ENCODE measurements around the gene COL23A1.
"Not testable (repeated sequence)": the region's sequence is repeated elsewhere in the genome, so short reads cannot be mapped to it uniquely, and the experiment has no call there.

Gene COL23A1

DNA sequence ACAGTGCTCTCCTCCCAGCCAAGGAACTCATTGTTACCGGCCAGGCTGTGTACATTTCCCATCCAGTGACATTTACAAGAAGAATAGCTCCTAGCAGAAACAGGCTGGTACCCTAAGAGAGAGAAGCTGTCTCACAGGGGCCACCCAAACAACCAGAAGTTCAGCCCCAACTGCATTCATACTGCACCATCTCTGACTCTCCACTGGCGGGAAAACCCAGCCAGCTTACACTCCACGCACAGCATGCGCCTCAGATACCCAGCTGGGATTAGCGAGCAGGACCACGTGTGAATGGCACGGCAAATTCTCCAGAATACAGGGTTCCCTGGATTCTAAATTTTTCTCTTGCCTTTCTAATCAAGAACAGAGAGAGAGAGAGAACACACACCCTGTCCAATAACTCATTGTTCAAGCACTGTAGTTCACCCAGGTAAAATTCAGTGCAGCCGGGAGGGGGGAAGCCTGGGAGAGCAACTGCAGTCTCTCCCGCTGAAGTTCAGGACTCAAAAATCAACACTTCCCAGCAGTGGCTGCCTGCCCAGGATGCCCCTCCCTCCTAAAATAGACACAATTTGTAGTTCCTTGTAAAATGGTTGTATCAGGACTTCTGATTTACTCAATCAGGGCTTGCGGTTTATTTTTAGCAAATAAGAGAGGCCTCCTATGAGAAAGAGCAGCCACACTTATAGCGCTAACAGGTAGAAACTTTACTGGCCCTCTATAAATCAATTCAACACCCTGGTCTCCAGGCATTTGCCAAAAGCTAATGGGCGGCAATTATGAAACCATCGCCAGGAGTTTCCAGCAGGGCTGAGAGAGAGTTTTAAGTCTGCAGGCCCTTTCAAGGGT is 2.2 kb downstream of the COL23A1 start:
- DNase-seq = no peak

DNA sequence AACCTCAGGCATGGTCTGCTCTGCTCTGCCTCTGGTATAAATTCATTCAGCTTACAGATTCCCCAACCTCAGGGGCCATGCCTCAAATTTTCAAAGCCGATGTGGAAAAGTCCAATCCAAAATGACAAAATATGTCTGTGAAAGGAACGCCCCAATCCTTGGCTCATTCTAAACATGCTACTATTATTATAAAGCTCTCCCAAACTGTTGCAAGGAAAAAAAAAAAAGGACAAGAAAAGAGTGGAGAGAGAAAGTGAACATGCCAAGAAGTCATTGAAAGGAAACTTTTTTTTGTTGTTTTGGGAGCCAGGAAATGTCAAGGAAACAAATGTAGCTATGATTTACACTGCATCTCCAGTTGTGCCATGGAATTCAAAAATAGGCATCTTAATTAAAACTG is 3.8 kb downstream of the COL23A1 start:
- no peak for DNase-seq

DNA sequence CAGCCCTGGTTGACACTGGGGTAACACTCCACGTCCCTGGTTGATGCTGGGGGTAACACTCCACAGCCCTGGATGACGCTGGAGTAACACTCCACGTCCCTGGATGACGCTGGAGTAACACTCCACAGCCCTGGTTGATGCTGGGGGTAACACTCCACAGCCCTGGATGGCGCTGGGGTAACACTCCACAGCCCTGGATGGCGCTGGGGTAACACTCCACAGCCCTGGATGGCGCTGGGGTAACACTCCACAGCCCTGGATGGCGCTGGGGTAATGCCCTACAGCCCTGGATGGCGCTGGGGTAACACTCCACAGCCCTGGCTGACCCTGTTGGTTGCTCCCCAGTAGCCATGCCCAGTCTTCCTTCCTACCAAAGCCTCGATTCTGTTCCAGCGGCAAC is 4.8 kb downstream of the COL23A1 start:
- not testable (repeated sequence) for DNase-seq

DNA sequence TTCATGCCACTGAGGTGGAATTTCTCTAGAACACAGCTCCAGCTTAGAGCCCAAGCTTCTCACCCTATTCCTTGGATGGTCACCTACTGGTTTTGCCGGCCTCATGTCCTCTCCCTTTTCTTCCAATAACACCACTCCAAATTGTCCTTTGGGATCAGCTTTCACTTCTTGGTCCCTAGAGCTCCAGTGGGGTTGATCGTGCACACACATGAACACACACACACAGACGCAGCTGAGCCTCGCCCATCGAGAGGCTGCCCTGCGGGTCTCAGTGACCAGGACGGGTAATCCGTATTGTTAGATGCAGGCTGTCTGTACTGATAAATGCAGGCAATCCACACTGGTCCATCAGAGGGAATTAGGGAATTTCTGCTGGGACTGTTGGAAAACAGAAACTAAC is 6.9 kb downstream of the COL23A1 start:
- DNase-seq = no peak

DNA sequence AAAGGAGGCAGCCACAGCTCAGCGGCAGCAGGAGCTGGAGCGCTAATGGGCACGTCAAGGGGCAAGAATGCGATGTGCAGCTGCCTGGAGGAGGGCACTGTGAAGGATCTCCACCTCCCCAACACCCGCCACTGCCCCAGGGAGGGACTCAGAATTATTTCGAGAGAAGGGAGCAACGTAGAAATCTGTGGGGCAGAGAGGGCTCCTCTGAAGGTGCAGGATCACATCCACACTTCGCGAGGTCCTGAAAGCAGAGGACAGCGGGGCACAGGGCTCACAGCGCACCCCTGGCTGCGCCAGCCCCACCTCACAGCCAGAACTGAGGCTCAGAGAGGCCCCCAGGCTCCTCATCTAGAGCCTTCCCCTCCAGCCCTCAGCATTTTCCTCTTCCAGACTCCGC is 7.9 kb downstream of the COL23A1 start:
- DNase-seq = no peak

DNA sequence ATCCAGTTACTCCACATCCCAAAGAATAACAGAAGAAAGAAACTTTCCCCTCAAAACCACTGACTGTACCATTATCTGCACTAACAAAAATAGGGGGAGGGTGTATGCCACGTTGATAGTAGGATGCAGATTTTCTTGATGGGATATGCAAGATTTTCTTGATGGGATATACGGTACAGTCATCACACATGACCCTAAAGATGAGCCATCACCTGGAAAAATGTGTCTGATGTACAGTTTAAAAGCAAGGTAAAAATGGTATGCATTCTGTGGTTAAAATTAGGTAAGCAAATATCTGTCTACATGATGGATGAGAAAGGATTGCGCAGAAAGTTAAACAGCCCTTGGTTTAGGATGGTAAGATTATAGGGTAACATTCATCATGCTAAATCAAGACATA is 8.6 kb downstream of the COL23A1 start:
- DNase-seq = no peak

DNA sequence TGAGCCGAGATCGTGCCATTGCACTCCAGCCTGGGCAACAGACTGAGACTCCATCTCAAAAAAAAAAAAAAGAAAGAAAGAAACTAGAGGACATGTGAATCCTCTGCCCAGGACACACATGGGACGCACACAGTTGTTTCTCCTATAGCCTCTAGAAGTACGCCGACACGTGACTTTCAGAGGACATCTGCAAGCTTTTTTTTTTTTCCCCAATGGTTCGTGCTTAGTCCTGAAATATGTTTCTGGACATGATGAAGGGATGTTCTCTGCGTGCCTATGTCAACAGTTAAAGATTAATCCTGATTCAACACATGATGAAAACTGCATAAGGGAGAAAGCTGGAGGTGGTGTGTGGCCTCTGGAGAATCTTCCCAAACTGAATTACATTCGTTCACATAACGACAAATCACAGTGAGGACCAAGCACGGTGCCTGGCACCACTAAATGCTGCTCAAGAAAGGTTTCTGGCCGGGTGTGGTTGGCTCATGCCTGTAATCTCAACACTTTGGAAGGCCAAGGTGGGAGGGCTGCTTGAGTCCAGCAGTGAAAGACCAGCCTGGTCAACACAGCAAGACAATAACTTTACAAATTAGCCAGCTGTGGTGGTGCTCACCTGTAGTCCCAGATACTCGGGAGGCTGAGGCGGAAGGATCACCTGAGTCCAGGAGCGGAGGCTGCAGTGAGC is 9.8 kb downstream of the COL23A1 start:
- DNase-seq = no peak

DNA sequence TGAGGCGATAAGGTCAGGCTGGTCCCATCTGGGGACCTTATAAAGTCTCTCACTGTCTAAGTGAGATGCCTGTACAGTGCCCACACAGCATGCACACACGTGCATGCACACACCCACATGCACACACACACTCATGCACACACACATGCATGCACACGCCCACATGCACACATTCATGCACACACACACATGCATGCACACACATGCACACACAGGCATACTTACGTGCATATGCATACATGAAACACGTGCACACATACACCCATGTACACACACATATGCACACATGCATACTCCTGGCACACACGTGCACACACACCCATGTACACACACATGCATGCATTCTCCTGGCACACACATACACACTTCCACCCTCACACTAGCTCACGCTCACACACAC is 12.2 kb downstream of the COL23A1 start:
- DNase-seq = no peak

DNA sequence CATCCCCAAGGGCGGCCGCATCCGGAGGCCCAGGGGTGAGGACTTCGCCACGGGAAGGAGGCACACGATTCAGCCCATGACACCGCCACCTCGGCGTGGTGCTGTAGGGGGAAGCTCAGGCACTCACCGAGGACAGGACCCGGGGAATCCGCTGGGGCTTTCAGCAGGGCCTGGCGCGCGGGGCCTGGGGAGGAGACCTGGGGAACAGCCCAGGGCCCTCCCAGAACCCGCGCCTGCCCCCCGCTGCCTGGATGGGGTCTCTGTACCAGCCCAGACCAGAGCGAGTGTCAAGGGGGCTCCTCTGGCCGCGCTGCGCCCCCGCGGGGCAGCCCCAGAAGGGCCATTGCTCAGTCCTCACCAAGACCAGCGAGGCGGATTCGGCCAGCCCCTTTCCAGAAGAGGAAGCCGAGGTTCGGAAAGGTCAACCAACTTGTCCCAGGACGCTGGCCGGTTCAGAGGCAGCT is 12.8 kb downstream of the COL23A1 start:
- DNase-seq = no peak

DNA sequence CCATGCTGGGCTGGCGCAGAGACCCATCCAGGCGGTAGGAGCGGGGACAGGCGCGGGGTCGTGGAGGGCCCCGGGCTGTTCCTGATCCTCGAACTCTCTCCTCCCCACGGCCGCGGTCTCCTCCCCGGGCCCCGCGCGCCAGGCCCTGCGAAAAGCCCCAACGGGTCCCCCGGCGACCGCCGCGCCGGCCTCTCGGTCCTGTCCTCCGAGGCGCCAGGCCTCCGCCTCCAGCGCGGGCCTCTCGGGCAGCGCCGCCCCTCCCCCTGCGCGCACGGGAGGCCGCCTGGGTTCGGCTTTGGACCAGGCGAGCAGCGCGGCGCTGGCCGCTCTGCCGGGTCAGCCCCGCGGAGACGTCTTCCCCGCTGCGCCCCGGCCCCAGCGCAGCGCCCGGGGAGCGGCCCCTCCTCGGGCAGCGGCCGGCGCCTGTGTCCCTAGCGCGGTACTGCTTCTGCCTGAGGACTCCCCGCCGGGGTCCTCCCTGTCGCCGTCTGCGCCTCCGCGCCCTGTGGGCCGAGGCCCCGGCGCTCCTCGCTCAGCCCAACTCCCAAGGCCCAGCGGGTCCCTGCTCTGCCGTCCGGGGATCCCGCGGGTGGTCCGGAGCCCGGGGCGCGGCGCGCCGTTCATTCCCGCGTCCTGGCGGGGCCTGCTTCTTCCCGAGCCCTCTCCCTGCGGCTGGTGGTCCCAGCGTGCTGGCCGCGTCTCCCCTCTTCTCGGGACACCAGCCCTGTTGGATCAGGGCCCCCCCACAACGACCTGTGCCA is 13.4 kb downstream of the COL23A1 start:
- DNase-seq = no peak

DNA sequence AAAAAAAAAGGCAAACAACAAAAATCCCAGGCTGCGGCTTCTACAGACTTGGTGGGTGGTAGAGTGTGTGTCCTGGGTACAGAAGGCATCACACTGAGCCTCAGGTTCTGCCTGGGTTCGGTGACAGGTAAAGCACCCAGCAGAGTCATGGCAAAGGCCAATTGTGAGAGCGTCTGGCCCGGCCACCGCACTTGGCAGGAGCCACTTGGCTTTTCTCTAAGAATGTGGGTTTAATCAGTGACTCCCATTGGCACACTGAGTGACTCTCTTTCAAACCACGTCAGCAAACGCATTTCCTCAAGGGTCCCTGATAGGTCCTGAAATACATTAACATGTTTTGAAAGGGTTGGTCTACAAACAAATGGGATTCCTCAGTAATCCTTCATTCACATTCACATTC is 17.0 kb downstream of the COL23A1 start:
- DNase-seq = no peak

DNA sequence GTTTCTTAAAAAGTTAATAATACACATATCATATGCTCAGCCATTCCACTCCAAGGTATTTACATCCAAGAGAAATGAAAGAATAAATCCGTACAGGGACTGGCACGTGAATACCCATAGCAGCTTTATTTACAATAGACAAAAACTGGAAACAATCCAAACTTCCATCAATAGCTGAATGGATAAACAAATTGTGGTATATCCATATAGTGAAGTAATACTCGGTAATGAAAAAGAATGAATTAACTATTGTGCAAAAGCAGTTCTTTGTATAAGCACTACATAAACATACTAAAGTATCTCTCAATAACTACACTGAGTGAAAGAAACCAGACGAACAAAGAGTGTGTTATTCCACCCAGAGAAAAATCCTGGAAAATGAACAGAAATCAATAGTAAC is 17.6 kb downstream of the COL23A1 start:
- DNase-seq = no peak

DNA sequence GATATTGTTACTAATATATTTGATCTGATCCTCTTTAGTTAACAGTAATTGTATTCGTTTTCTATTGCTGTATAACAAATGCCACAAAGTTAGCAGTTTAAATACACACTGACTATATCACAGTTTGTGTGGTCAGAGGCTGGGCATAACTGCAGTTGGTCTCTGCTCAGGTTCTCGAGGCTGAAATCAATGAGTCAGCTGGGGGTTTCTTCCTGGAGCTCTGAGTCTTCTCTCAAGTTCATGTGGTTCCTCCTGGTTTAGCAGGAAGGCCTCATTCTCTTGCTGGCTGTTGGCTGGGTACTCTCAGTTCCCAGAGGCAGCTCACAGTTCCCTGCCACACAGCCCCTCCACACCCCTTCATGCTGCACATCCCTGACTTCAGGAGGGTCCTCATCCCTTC is 20.7 kb downstream of the COL23A1 start:
- no peak for DNase-seq

DNA sequence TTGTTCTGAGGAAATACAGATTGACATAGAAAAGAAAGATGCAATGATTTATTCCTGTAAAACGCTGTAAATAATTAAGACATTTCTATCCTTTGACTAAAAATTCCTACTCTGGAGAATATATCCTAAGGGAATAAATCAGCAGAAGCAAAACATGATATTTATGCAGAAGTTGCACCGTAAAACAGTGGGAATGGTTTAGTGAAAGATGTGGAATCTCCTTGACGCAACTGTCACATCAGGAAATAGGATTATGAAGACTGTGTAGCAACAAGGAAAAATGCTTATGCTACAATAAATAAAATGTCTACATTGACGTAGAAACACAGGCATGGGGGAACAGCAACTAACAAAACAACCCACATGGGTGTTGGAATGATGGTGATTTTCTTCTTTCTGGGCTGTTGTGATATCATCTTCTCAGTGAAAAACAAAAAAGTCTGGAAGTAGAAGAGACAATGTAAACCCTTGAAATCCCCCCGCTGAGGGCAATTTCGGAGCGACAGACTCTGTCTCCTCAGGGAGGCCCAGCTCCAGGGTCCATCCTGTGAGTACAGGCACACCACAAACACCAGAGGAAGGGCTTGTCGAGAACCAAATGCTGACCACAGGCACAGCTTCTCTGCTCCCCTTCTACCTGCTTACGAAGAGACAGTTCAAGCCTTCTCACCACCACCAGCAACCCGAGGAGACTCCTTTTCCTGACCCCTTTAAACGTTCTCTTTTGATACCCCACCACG is 25.2 kb downstream of the COL23A1 start:
- DNase-seq = no peak

DNA sequence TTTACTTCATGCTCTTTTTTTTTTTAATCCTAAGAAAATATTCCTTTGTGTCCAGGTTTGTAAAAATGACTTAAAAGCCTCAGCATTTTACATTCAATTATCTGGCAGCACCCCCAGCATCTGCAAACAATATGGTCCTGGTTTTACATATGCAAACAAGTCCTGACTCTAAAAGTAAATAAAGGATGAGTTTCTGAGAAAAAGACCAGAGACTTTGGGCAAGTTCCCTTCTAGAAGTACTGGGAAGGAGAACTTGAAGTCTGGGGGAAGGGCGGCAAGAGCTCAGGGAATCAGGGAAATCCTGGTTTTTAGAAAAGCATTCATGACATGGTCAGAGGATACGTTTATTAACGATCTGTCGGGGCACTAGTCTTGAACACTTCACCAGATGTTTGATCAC is 25.8 kb downstream of the COL23A1 start:
- no peak for DNase-seq

DNA sequence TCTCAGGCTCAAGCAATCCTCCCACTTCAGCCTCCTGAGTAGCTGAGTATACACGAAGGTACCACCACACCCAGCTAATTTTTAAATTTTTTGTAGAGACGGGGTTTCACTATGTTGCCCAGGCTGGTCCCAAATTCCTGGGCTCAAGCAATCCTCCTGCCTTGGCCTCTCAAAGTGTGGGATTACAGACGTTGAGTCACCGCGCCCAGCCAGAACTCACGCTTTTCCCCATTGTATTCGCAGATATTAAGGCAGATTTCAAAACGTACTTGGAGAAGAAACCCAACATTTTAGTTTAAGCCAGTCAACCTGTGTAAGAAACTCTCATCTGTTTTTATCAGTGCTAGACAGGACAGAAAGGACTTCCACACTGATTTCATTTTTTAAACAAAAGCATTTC is 26.6 kb downstream of the COL23A1 start:
- DNase-seq = no peak

DNA sequence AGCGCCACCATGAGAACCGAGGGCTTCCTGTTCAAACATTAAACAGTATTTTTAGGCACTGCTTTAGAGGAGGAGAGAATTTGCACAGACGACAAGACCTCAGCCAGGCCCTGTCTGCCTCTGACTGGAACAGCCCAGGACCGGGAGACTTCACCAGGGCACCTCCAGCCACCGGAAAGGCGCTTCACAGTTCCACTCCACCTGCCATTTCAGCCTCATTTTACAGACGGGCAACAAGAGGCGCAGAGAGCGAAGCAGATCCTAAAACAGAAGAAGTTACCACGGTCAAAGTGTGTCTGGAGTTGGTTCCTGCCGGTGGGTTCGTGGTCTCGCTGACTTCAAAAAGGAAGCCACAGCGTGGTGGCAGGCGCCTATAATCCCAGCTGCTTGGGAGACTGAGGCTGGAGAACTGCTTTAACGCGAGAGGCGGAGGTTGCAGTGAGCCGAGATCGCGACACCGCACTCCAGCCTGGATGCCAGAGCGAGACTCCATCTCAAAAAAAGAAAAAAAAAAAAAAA is 28.4 kb downstream of the COL23A1 start:
- DNase-seq = no peak

DNA sequence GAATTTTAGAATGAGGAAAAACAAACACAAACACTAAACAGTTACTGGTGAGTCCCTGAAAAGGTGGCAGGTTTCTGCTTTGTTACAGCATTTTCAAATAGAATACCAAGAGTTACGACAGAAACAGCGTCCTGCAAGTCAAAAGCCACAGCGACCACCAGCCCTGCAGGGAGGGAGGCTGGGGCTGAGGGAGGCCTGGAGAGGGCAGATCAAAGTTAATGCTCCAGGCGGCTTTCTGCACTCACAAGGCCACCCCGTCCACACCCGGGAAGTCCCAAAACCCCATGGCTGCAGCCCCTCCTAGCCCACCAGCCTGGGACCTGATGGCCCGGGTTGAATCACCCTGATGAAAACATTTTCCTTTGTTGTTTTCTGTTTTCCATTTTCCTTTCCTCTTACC is 29.3 kb downstream of the COL23A1 start:
- no peak for DNase-seq

DNA sequence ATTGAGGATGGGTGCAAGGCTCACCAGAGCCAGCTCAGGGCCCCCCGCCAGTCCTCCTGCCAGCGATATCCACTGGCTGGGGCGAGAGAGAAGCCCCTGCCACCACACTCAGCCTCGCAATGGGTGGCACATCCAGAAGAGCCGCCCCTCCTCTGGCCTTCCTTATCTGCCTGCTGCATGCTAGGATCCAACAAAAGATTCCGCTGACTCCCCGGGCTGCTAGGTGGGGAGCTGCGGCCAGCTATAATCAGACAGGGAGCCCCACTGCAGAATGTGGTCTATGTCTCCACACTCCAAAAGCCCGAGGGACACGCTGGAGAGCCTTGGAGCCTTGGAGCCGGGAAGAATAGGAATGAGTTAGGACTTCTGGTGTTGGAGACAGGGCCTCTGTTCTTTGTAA is 32.8 kb downstream of the COL23A1 start:
- no peak for DNase-seq

DNA sequence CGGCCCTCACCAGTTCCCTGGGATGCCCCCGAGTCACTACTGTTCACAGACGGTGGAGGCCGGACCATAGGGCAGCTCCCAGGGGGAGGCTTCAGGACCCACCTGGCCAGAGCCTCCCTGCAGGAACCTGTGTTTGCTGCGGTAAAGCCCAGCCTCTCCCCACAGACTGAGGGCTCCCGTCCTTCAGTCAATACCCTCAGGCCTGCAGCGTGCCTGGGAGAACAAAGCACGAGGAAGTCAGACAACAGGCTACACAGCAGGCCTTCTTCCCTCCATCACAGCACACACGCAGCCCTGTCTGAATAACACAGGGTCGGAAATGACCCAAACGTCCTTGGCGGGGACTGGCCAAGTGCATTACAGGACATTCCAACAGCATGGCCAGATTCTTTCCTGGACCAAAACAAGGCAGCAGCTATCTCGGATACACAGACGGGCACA is 34.4 kb downstream of the COL23A1 start:
- no peak for DNase-seq

DNA sequence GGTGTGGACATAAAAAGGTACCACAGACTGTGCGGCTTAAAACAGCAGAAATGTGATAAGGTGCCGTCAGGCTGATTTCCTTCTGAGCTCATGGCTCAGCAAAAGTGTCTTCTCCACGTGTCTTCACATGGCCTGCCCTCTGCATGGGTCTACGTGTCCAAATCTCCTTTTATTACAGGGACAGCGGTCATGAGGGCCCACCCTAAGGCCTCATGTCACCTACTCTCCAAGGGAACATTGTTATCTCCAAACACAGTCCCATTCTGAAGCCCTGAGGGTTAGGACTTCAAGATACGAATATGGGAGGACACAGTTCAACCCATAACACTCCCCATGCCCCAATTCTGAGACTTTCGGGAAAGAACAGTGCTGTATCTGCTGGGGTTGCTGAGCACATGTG is 35.2 kb downstream of the COL23A1 start:
- no peak for DNase-seq

DNA sequence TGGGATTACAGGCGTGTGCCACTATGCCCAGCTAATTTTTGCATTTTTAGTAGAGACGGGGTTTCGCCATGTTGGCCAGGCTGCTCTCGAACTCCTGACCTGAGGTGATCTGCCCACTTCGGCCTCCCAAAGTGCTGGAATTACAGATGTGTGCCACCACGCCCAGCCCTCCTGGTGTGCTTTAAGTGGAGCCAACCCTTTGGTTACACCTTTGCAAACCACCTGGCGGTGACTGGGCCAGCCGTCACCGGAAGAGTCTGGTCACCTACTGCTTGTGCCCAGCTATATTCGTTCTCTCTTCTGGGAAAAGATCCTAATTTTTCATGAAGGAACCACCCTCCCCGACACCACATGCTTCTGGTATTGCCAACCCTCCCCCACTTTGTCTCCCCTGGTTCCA is 35.9 kb downstream of the COL23A1 start:
- no peak for DNase-seq

DNA sequence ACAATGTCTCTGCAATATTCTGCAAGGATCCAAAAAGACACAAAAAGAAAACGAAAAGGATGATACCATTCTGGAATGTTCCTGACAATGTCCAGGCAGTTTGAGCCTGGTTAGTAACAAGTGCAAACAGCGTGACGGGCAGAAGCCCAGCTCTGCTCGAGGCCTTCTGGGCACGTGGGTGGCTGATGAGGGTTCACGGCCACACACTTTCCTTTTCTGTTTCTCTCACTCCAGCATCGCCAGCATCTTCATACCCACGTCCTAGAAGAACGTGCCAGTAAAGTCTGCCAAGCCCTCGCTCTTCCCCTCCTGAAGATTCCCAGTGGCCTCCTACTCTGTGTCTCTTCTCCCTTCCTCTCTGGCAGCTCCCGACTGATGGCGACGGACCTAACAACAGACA is 36.7 kb downstream of the COL23A1 start:
- no peak for DNase-seq
